NCI-H187 (cell line): Measurements from ENCODE around the gene MICU1.
"Not testable (repeated sequence)": the region's sequence is repeated elsewhere in the genome, so short reads cannot be mapped to it uniquely, and the experiment has no call there.

ENCODE experiments used
- DNase-seq, 2 experiments: peaks; one replicate each; lab custom pipeline; 2025; lab: John Stamatoyannopoulos, UW

Gene MICU1

GRCh38 chr10:72561745-72562166 lies 64.1 kb downstream of the MICU1 start:
- no peak for DNase-seq

- no peak for DNase-seq
These were observed 68.5 kb downstream of the MICU1 start for GRCh38 chr10:72557362-72557761.

- DNase-seq, result no peak
These were observed 73.0 kb downstream of the MICU1 start for GRCh38 chr10:72552857-72553256.

GRCh38 chr10:72550239-72550638 lies 75.6 kb downstream of the MICU1 start:
- no peak for DNase-seq

GRCh38 chr10:72545546-72545945 lies 80.3 kb downstream of the MICU1 start:
- no peak for DNase-seq

GRCh38 chr10:72543855-72544254 lies 82.0 kb downstream of the MICU1 start:
- DNase-seq, result not testable (repeated sequence)

- no peak for DNase-seq
These were observed 83.5 kb downstream of the MICU1 start for GRCh38 chr10:72542396-72542815.

- DNase-seq, result no peak
These were observed 84.5 kb downstream of the MICU1 start for GRCh38 chr10:72541337-72541736.

GRCh38 chr10:72540193-72540807 lies 85.6 kb downstream of the MICU1 start:
- DNase-seq, result no peak

GRCh38 chr10:72539137-72539536 lies 86.7 kb downstream of the MICU1 start:
- no peak for DNase-seq

- no peak for DNase-seq
These were observed 100.2 kb downstream of the MICU1 start for GRCh38 chr10:72525689-72526088.

- no peak for DNase-seq
These were observed 100.6 kb downstream of the MICU1 start for GRCh38 chr10:72525277-72525676.

GRCh38 chr10:72524489-72524888 lies 101.4 kb downstream of the MICU1 start:
- DNase-seq, result no peak

- no peak for DNase-seq
These were observed 101.9 kb downstream of the MICU1 start for GRCh38 chr10:72523932-72524396.

- DNase-seq, result no peak
These were observed 102.8 kb downstream of the MICU1 start for GRCh38 chr10:72523062-72523461.

- DNase-seq, result no peak
These were observed 108.6 kb downstream of the MICU1 start for GRCh38 chr10:72517244-72517643.

GRCh38 chr10:72515455-72515854 lies 110.4 kb downstream of the MICU1 start:
- DNase-seq, result no peak

- DNase-seq, result no peak
These were observed 112.0 kb downstream of the MICU1 start for GRCh38 chr10:72513910-72514309.

GRCh38 chr10:72511459-72511858 lies 114.4 kb downstream of the MICU1 start:
- DNase-seq, result no peak

- DNase-seq, result no peak
These were observed 115.9 kb downstream of the MICU1 start for GRCh38 chr10:72509941-72510340.

- DNase-seq, result no peak
These were observed 116.6 kb downstream of the MICU1 start for GRCh38 chr10:72509206-72509799.

GRCh38 chr10:72508033-72508432 lies 117.8 kb downstream of the MICU1 start:
- no peak for DNase-seq

- DNase-seq, result no peak
These were observed 119.4 kb downstream of the MICU1 start for GRCh38 chr10:72506474-72506873.

GRCh38 chr10:72505435-72505834 lies 120.4 kb downstream of the MICU1 start:
- no peak for DNase-seq
